NCI-H1092 treated with DMSO at 0.1 percent for 48 hours (cell line): ENCODE measurements around the gene DOCK6.

Experiments used
- DNase-seq: peaks from one replicate; lab custom pipeline; 2025; lab: John Stamatoyannopoulos, UW

The DOCK6 gene

DNA sequence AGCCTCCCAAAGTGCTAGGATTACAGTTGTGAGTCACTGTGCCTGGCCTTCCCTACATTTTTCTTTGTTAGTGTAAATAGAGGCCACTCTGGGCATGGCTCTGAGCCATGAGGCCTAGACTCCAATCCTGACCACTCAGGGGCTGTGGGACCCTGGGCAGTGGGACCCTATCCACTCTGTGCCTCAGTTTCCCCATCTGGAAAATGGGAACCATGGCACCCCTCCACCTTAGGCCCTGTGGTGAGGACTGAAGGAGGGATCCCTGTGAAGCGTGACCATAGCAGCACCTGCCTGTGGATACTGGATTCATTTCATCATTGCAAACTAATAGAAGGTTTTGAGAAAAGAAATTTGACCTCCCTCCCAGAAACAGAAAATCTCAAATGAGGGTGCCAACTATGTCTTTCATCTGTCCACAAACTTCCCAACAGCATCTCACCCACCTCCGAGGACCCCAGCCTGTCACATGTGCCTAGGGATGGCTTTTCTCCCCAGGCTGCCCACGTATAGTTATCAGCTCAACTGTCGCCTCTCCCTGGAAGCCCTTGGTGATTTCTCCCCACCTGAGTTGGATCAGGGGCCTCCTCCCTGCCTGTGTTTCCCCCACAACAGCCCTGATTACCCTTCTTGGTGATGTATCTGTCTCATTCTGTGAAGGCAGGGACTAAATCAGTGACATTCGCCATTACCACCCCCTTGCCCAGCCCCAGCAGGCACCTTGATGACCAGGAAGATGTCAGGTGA, 17.3 kb downstream of the DOCK6 start:
- DNase-seq: no peak

DNA sequence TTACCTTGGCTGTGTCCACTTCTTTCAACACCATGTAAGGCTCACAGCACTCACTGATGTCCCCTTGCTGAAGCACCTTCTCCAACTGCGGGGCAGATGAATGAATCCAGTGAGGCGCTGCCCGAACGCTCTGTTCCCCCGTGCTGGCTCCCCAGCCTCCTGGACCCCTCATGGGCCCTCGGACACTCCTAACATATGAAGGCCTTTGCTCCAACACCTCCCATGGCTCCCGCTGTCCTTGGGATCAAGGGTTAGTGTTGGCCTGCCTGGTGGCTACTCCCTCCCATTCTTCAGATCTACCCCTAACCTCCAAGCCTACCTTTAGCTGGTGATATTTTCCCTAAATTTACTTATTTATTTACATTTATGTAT, 18.5 kb downstream of the DOCK6 start:
- DNase-seq: no peak

DNA sequence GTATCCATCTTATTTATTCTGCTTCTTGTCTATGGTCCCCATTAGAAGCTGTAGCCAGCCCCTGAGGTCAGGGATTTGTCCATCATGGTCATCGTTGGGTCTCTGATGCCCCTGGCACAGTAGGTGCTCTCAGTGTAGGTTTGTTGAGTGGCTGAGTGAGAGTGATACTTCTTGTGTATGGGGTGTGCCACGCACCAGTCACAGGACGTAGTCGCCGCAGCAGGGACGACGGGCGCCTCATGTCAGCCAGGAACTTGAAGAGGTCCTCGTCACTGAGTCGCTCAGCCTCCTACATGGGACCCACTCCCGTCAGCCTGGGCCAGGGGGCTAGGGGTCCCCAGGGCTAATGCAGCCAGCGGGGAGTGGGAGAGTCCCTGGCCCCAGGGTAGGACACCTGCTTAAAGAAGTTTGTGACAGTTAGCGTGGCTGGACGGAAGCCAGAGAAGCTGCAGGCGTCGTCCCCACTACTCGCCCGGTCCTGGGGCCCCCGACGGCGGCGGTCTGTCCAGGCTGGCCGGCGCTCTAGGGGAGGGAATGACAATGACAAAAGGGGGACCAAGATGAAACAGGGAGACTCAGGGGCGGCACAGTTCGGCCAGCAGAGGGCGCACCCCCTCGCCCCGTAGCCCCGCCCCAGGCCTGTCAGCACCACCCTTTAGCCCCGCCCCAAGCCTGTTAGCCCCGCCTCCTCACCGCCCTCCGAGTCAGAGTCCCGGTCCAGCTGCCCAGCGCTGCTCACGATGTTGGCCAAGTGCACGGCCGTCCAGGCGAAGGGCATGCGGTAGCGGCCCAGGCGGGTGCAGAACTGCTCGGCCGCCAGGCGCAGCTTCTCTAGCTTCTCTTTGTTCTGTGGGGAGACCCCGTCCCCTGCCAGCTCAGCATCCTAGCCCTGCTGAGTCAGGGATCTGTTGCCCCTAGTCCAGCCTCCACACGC, 19.2 kb downstream of the DOCK6 start:
- DNase-seq: peak; percentile 65

DNA sequence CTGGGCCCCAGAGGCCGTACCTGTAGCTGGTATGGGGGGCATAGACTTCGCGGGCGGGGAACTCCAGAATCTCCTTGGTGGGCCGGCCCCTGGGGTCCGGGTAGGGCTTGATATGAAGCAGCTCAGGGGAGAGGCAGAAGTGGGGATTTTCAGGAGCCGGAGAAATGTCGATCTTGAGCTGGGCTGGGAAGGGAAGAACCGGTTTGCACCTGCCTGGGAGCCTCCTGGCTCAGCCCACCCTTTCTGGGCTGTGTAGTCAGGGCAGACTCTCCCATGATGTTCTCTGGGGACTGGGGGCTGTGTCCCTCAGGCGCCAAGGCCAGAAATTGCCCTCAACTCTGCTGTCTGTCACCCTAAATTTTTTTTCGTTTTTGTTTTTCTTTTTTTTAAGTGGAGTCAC, 20.3 kb downstream of the DOCK6 start:
- DNase-seq: no peak

DNA sequence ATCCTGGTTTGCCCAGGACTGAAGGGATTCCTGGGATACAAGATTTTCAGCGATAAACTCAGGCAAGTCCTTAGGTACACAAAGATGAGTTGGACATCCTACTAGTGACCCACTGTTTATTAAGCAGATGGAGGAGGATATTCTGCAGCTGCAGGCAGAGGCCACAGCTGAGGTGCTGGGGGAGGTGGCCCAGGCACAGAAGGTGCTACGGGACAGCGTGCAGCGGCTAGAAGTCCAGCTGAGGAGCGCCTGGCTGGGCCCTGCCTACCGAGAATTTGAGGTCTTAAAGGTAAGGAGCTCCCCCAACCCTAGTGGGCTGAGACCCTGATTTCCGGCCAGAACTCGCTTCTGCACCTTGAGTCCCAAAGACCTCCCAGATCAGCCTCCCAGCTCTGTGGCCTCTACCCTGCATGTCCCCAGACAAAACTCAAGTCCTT, 22.3 kb downstream of the DOCK6 start:
- no peak for DNase-seq

DNA sequence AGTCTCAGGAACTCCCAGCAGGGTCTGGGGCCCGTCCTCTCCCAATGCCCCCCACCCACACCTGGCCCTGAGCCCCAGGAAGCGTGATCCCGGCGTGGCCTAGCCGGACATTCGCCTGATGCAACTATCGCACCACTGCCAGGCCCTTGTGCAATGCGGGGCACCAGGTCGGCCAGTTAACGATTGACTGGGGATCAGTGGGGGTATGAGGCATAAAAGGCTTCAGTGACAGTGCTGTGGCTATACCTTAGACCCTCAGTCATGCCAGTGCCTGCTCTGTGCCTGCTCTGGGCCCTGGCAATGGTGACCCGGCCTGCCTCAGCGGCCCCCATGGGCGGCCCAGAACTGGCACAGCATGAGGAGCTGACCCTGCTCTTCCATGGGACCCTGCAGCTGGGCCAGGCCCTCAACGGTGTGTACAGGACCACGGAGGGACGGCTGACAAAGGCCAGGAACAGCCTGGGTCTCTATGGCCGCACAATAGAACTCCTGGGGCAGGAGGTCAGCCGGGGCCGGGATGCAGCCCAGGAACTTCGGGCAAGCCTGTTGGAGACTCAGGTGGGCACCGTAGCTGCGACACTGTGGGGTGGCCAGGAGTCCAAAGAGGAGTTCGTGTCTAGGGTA, 22.8 kb downstream of the DOCK6 start, which contains the start of gene ANGPTL8:
TSS of gene ANGPTL8 (plus strand) at position 243 of the 624 bp plus-strand sequence. CDS start at position 262, 19 bp downstream.
- no peak for DNase-seq

DNA sequence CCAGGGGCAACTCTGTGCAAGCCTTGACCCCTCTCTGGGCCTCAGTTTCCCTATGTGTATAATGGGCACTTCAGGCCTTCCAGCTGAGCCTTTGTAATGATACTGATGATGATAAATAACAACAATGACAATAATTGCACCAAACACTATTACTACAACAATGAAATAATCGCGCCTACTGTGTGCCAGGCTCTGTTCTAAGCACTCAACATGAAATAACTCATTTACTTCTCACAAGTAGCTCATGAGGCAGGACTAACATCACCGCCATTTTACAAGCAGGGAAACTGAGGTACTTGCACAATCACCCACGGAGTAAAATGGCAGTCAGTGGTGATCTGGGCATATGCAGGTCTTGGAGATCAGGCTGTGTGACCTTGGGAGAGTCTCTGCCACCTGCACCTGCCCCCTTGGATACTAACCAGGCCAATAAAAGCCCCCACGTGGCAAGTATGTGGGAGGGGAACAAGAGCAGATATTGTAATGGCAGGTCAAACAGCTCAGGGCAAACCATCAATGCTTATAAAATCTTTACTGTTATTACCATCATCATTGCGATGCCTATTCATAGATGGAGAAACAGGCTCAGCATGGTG, 23.4 kb downstream of the DOCK6 start:
- no peak for DNase-seq

DNA sequence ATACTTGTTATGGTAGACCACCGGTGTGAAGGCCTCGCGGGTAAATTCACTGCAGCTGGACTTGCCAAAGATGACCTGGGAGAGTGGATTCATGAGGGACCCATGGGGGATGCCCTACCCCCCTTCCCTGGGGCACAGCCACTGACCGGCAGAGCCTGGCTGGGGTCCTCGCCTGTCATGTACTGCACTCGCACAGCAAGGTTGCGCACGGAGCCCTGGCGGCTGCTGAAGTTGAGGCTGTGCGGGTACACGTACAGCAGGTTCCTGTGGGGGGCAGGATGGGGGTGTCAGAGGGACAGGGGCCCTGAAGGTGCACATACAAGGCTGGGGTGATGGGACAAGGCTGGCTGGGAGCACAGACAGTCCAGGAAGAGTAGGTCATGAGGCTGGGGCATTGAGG, 24.3 kb downstream of the DOCK6 start:
- no peak for DNase-seq

DNA sequence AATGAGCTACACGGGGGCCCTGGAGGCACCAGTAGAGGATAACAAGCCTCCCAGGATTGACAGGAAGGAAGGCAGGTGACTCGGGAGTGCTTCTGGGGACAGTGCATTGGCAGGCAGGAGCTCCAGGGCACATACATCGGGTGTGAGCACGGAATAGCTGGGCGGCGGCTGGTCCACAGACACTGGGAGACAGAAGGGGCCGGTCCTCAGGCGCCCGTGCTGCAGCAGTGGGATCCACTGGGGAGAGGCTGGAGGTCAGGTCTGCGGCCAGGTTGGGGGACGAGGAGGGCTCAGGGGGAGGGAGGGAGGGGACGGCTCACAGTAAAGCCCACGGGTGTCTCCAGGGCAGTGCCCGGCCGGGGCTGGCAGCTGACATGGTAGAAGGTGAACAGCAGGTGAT, 25.0 kb downstream of the DOCK6 start:
- no peak for DNase-seq

DNA sequence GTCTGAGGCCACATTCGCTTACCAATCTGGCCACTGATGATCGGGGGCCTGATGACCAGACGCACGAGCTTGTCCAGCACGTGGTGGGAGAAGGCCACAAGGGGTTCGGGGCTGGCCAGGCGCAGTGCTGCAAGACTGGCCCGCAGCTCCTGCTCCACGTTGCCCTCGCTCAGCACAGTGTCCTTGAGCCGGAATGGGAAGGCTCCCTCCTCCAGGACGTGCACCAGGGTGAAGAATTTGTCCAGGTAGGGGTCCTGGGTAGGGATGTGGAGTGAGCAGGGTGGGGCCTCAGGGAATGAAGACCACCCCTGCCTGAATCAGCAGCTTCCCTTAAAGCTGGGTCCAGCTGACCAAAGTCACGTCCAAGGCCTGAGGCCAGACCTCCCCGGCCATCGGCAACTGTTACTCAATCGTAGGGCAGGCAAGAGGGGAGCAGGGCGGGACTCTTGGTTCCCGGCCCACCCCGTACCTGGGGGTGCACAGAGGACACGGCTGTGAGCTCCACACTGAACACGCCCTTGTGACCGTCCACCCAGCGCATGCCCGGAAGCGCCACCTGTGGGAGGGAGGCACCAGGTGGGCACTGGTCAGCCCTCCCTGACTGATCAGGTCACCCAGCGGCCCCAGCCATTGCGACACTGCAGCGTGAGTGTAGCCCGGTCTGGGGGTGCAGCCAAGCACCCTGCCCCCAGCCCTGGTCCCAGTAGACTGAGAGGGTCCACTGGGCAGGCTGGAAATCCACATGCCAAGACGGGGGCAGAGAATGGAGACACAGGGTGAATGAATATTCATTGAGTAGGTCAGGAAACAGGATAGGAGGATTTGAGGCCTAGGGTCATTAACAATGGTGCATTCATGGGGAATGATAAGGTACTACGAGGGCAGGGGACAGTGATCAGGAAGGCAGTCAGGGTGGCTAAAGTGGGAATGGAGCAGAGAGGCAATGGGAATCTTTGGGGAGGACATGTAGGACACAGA, 25.7 kb downstream of the DOCK6 start:
- no peak for DNase-seq

DNA sequence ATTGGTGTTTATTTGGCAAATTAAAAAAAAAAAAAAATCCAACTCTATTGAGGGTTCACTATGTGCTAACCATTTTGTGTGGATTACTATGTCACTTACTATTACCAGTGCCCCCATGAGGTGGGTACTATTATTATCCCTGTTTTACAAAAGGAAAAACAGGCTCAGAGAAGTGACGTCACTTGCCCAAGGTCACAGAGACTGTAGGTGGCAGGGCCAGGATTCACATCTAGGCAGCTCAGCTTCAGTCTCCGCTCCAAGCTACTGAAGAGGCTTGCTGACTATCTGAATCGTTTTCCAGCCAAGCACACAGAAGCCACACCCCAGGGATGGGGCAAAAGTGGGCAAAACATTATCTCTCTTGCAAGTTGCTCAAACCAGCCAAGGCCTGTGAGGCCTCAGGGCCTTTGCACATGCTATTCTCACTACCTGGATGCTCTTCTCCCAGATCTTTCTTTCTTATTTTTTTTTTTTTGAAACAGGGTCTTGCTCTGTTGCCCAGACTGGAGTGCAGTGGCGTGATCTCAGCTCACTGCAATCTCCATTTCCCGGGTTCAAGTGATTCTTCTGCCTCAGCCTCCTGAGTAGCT, 27.7 kb downstream of the DOCK6 start:
- DNase-seq: no peak

DNA sequence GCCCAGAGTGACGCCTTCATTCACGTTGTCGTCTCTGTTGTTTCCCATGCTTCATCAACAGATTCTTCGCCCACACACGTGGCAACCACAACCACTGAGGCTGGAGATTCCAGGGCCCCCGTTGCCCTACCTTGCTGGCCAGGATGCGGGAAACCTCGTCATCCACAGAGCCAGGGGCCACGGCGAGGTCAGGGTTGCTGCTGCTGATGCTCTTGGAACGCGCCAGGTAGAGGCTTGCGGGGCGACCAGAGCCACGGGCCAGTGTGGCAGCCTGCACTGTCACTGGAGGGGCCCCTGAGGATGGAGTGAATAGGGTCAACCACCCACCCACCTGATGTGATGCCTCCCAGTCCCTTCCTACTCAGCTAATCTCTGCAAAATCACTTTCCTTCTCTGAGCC, 29.3 kb downstream of the DOCK6 start:
- no peak for DNase-seq

DNA sequence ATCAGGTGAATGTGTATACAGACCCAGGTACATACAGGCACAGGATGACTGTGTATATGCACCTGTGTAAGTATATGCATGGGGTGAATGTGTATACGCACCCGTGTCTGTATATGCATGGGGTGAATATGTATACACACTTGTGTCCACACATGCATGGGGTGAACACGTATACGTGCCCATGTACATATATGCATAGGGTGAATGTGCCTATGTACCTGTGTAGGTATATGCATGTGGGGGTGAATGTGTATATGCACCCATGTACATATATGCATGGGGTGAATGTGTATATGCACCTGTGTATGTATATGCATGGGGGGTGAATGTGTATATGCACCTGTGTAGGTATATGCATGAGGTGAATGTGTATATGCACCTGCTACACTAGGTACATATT, 29.8 kb downstream of the DOCK6 start:
- DNase-seq: no peak

DNA sequence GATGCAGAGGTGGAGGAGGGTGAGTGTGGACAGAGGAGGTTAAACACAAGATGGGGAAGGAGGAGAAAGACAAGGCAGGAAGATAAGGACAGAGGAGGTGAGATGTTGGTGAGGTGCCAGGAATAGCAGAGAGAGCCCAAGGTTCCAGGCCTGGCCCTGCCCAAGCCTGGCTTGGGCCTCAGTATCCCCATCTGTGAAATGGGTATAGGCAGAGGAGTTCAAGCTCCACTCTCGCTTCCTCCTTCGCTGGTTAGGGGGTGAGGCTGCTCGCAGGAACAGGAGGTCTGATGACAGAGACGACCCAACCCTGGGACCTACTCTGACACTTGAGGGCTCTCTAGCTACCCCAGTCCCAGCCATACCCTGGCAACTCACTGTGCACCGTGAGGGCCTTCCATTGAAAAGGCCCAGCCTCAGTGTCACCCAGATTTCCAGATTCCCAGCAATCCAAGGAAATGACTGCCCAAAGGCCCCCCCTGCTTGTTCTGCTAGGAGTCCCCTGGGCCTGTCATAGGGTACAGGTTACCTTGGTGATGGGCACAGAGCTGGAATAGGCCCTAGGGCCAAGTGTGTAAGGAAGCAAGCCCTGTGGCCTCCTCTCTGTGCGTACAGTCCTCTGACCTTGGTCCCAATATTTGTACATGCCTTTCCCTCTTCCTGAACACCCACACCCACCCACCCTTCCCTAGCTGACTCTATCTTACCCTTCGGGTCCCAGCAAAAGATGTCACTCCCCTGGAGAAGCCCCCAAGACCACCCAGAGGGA, 31.5 kb downstream of the DOCK6 start:
- DNase-seq: no peak

DNA sequence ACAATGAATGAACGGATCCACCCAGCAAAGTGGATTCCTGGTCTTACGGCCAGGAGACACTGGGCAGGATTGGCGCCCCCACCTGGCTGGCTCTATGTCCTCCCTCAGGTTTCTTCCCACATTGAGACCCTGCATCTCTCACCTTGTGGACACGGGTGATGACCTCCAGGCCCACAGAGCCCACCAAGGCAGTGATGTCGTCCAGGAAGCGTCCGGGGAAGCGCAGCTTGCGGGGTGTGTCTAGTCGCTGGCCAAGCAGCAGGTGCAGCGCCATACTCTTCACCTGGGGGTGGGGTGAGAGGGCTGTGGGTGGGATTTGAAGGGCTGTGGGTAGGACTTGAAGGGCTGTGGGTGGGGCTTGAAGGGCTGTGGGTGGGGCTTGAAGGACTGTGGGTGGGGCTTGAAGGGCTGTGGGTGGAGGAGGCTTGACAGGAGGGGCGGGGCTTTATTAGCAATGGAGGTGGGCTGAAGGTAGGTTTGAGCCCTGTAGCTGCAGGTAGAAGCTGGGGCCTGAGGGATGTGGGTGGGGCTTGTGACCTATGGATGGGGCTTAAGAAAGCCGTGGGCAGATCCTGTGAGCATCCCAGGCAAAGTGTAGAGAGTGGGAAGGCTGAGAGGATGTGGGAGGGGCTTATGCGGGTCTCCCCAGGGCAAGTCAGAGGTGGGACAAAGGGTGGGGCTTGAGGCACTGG, 35.0 kb downstream of the DOCK6 start:
- no peak for DNase-seq

DNA sequence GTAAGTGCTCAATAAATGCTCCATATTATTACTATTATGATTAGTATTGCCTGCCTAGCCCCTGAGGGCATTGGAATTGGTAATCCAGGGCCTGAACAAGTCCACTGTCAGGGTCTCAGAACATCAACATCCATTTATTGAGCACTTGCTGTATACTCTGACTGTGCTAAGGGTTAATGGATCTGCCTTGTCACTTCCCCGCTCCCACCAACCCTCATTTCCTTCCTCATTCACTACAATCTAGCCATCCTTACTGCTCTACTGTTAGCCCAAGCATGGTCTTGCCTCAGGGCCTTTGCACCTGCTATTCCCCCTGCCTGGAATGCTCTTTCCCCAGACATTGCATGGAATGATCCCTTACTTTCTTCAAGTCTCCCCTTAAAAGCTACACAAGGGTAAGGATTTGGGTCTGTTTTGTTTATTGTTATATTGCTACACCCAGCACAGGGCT, 35.6 kb downstream of the DOCK6 start:
- no peak for DNase-seq

DNA sequence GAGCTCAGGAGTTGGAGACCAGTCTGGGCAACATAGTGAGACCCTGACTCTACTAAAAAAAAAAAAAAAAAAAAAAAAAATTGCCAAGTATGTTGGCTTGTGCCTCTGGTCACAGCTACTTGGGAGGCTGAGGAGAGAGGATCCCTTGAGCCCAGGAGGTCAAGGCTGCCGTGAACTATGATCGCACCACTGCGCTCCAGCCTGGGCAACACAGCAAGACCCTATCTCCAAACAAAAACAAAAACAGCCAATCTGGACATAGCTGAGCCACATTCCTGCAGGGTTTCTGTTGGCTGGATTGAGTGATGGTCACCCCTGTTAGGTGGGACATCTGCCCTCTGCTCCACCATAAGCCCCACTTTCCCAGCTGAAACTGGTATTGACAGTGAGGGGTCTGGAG, 36.5 kb downstream of the DOCK6 start:
- no peak for DNase-seq

DNA sequence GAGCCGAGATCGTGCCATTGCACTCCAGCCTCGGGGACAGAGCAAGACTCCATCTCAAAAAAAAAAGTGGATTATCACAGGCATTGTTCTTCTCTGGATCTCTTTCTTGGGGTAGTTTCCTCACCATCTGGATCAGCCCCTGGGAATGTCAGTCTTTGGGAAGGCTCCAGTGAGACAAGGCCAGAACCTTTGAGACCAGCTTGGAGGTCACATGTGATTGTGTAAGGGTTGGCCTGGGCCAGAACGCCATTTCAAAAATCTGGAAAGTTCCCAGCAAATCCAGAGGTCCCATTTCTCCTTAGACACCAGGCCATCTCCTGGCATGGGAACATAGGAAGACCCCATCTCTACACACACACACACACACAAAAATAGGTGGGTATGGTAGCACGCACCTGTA, 37.2 kb downstream of the DOCK6 start:
- DNase-seq: no peak

DNA sequence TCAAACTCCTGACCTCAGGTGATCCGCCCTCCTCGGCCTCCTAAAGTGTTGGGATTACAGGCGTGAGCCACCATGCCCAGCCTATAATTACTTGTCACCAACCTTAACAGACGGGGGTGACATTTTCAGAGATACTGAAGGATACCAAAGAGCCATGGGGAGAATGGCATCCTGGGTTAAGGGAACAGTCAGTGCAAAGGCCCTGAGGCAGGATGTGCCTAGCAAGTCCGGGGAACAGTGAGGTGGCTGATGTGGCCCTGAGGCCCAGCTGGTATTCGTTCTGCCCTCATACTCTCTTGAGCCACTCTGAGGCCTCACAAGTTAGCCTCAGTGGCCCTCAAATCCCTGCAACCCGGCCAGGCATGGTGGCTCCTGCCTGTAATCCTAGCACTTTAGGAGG, 37.9 kb downstream of the DOCK6 start:
- DNase-seq: no peak
